K562 (cell line): ENCODE data around the gene ZNF276. TPM values are rescaled to one million over a fixed set of nuclear protein-coding genes. Genes with fewer than 3 reads are reported as not detected.

Experiments used
- DDX20 ChIP-seq: fragments of 450-650 bp; IDR thresholded peaks from 2 replicates; pipeline ENCODE4 v1.6.1; 2016; ENCODE audit warnings: missing genetic modification characterization, low read depth, mild to moderate bottlenecking, missing compliant biosample characterization, moderate library complexity
- ZNF668 ChIP-seq: fragments of 250-450 bp; sonication (Bioruptor Pico); IDR thresholded peaks from 2 replicates; pipeline ENCODE4 v1.8.0; 2022; ENCODE audit warnings: mild to moderate bottlenecking, inconsistent platforms
- polyA plus RNA-seq, 8 experiments: library from polyadenylated mRNA; depleted of rRNA in 4 of 8; stranded (reverse) in 5 of 8; unstranded in 3 of 8; fragments of >200 nt; fragmentation: Nextera tagmentation in 2 of 8; fragmentation: Illumina TruSeq in 1 of 8; extraction: Ambion mirVana in 2 of 8; extraction: Trizol in 1 of 8; gene quantifications; 2 replicates each; pipeline versions ENCODE4 v1.2.1 to v1.2.3, GENCODE V29; 2011 to 2014; ENCODE audit warnings: inconsistent platforms in 1 of 8, missing spikeins in 1 of 8
- total RNA-seq, 7 experiments: library from RNA; depleted of rRNA in 6 of 7; stranded (reverse); fragments of >200 nt in 6 of 7; fragmentation: Illumina TruSeq in 2 of 7; extraction: Trizol in 2 of 7; gene quantifications; 2 replicates each; pipeline versions ENCODE4 v1.2.1 to v1.2.3, GENCODE V29; 2011 to 2021; ENCODE audit warnings: low replicate concordance in 1 of 7
- TF ChIP-seq, protein P1 (sequence below): fragments of 450-650 bp; IDR thresholded peaks from 2 replicates; pipeline ENCODE4 v1.6.1; 2016; ENCODE audit warnings: mild to moderate bottlenecking, moderate library complexity
- TF ChIP-seq, protein P2 (sequence below): sonication (generic); formaldehyde crosslinking; IDR thresholded peaks from 2 replicates; pipeline ENCODE4 v1.8.1; 2023; ENCODE audit warnings: mild to moderate bottlenecking, missing genetic modification reagents

The ZNF276 gene
- total and polyA plus RNA-seq, 9 of the 15 experiments (the other 6 are each of a cell fraction or from before 2014, with no cell fraction given) = 0.49 to 43.9 (median 15.8) TPM

DNA sequence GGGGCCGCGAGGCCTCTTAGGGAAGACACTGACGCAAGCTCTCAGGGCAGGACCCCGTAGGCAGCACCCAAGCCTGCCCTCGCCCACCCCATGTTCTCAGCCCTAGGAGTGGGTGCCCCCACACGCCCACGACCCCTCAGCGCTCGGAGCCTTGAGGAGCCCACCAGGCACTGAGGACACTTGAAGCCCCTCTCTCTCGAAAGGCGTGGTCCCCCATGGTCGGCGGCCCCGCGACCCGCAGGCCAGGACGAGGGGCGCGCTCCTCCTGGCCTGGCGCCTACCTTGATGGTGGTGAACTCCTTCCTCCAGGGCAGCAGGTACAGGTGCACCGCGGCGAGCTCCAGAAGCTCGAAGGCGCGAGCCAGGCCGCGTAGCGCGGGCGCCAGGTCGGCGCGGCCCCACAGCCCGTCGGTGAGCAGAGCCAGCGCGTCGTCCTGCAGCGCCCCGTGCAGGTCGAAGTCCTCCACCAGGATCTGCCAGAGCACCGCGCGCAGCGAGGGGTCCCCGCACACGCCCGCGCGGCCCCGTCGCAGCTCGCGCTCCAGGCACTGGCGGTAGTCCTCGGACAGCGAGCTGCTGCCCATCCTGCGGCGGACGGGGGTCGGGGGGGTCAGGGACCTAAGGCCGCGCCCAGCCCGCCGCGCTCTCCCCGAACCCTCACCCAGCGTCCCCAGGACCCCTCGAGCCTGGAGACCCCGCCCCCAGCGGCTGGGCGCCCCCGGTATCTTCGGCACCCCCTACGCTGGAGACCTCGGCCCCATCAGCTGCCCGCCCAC is 20.5 kb upstream of the ZNF276 start (continued):
- TF ChIP-seq, protein P1, sequence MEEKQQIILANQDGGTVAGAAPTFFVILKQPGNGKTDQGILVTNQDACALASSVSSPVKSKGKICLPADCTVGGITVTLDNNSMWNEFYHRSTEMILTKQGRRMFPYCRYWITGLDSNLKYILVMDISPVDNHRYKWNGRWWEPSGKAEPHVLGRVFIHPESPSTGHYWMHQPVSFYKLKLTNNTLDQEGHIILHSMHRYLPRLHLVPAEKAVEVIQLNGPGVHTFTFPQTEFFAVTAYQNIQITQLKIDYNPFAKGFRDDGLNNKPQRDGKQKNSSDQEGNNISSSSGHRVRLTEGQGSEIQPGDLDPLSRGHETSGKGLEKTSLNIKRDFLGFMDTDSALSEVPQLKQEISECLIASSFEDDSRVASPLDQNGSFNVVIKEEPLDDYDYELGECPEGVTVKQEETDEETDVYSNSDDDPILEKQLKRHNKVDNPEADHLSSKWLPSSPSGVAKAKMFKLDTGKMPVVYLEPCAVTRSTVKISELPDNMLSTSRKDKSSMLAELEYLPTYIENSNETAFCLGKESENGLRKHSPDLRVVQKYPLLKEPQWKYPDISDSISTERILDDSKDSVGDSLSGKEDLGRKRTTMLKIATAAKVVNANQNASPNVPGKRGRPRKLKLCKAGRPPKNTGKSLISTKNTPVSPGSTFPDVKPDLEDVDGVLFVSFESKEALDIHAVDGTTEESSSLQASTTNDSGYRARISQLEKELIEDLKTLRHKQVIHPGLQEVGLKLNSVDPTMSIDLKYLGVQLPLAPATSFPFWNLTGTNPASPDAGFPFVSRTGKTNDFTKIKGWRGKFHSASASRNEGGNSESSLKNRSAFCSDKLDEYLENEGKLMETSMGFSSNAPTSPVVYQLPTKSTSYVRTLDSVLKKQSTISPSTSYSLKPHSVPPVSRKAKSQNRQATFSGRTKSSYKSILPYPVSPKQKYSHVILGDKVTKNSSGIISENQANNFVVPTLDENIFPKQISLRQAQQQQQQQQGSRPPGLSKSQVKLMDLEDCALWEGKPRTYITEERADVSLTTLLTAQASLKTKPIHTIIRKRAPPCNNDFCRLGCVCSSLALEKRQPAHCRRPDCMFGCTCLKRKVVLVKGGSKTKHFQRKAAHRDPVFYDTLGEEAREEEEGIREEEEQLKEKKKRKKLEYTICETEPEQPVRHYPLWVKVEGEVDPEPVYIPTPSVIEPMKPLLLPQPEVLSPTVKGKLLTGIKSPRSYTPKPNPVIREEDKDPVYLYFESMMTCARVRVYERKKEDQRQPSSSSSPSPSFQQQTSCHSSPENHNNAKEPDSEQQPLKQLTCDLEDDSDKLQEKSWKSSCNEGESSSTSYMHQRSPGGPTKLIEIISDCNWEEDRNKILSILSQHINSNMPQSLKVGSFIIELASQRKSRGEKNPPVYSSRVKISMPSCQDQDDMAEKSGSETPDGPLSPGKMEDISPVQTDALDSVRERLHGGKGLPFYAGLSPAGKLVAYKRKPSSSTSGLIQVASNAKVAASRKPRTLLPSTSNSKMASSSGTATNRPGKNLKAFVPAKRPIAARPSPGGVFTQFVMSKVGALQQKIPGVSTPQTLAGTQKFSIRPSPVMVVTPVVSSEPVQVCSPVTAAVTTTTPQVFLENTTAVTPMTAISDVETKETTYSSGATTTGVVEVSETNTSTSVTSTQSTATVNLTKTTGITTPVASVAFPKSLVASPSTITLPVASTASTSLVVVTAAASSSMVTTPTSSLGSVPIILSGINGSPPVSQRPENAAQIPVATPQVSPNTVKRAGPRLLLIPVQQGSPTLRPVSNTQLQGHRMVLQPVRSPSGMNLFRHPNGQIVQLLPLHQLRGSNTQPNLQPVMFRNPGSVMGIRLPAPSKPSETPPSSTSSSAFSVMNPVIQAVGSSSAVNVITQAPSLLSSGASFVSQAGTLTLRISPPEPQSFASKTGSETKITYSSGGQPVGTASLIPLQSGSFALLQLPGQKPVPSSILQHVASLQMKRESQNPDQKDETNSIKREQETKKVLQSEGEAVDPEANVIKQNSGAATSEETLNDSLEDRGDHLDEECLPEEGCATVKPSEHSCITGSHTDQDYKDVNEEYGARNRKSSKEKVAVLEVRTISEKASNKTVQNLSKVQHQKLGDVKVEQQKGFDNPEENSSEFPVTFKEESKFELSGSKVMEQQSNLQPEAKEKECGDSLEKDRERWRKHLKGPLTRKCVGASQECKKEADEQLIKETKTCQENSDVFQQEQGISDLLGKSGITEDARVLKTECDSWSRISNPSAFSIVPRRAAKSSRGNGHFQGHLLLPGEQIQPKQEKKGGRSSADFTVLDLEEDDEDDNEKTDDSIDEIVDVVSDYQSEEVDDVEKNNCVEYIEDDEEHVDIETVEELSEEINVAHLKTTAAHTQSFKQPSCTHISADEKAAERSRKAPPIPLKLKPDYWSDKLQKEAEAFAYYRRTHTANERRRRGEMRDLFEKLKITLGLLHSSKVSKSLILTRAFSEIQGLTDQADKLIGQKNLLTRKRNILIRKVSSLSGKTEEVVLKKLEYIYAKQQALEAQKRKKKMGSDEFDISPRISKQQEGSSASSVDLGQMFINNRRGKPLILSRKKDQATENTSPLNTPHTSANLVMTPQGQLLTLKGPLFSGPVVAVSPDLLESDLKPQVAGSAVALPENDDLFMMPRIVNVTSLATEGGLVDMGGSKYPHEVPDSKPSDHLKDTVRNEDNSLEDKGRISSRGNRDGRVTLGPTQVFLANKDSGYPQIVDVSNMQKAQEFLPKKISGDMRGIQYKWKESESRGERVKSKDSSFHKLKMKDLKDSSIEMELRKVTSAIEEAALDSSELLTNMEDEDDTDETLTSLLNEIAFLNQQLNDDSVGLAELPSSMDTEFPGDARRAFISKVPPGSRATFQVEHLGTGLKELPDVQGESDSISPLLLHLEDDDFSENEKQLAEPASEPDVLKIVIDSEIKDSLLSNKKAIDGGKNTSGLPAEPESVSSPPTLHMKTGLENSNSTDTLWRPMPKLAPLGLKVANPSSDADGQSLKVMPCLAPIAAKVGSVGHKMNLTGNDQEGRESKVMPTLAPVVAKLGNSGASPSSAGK = no peak
- TF ChIP-seq, protein P2, sequence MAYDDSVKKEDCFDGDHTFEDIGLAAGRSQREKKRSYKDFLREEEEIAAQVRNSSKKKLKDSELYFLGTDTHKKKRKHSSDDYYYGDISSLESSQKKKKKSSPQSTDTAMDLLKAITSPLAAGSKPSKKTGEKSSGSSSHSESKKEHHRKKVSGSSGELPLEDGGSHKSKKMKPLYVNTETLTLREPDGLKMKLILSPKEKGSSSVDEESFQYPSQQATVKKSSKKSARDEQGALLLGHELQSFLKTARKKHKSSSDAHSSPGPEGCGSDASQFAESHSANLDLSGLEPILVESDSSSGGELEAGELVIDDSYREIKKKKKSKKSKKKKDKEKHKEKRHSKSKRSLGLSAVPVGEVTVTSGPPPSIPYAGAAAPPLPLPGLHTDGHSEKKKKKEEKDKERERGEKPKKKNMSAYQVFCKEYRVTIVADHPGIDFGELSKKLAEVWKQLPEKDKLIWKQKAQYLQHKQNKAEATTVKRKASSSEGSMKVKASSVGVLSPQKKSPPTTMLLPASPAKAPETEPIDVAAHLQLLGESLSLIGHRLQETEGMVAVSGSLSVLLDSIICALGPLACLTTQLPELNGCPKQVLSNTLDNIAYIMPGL = 0 out of 2 replicates have a peak, but pooled peaks have one; percentile 5
- TF ChIP-seq ZNF668 (CRISPR knock-in tag) (no peak), DDX20 (tag) (no peak)
